Body of pancreas (tissue), 4 donors: ENCODE data around the gene GRIFIN. TPM values are rescaled to one million over a fixed set of nuclear protein-coding genes. Genes with fewer than 3 reads are reported as not detected.

ENCODE experiments used
- ATAC-seq: fragments of 150-250 bp; one replicate; pipeline ENCODE4 v1.9.1; 2016
- DNase-seq, 4 donors: peaks; one replicate each; pipeline ENCODE4 v3.0.0-alpha.2; 2019
- H3K27ac ChIP-seq, 4 donors: fragments of 200-600 bp; sonication (generic); 1 replicate in 3 of 4; 2 replicates in 1 of 4; pipeline versions ENCODE4 v1.5.1 to v1.6.1; 2016 to 2019; ENCODE audit warnings: mild to moderate bottlenecking in 1 of 4, mixed read lengths in 1 of 4, moderate library complexity in 1 of 4
- H3K27me3 ChIP-seq, 2 donors: fragments of 200-600 bp; sonication (generic); one replicate each; pipeline ENCODE4 v1.6.0; 2016; ENCODE audit warnings: mild to moderate bottlenecking in 1 of 2
- H3K36me3 ChIP-seq, 2 donors: fragments of 200-600 bp; sonication (generic); replicated peaks in 1 of 2; 2 replicates each; pipeline ENCODE4 v1.5.1; 2016; ENCODE audit warnings: low read depth in 2 of 2; ENCODE audit not compliant: insufficient read depth in 1 of 2
- H3K4me1 ChIP-seq: fragments of 200-600 bp; sonication (generic); one replicate; pipeline ENCODE4 v1.6.0; 2016
- H3K4me3 ChIP-seq, 2 donors: fragments of 200-600 bp; sonication (generic); 1 replicate in 1 of 2; 2 replicates in 1 of 2; pipeline ENCODE4 v1.5.1; 2016 to 2019
- H3K9me3 ChIP-seq, 3 donors: fragments of 200-600 bp; sonication (generic); 1 replicate in 2 of 3; 2 replicates in 1 of 3; pipeline ENCODE4 v1.5.1; 2016
- CTCF ChIP-seq, 7 experiments: fragments of 450-650 bp in 4 of 7; fragments of 200-600 bp in 3 of 7; sonication (generic) in 3 of 7; IDR thresholded peaks; one replicate each; pipeline ENCODE4 v1.5.1; 2016 to 2019; ENCODE audit warnings: antibody characterized with exemption in 7 of 7
- POLR2A ChIP-seq, 3 donors: fragments of 450-650 bp; IDR thresholded peaks; one replicate each; pipeline ENCODE4 v1.6.1; 2016; ENCODE audit warnings: antibody characterized with exemption in 3 of 3, mild to moderate bottlenecking in 2 of 3
- WGBS, 2 donors: methylation state at CpG; one replicate each; pipeline ENCODE4 v1.1.5; 2017; 5-methylcytosine and 5-hydroxymethylcytosine counted together
- intact Hi-C: fragments of 100-400 bp; cut with DNase I; formaldehyde crosslinking; loops from one replicate; pipeline ENCODE4 v1.15.1; 2023
- total RNA-seq, 2 donors: library from RNA; depleted of rRNA; stranded (reverse); fragments of >200 nt; gene quantifications; one replicate each; pipeline ENCODE4 v1.1.0, GENCODE V29; 2016

The GRIFIN gene
- total RNA-seq, 2 donors from 2014 or later, result not detected

DNA sequence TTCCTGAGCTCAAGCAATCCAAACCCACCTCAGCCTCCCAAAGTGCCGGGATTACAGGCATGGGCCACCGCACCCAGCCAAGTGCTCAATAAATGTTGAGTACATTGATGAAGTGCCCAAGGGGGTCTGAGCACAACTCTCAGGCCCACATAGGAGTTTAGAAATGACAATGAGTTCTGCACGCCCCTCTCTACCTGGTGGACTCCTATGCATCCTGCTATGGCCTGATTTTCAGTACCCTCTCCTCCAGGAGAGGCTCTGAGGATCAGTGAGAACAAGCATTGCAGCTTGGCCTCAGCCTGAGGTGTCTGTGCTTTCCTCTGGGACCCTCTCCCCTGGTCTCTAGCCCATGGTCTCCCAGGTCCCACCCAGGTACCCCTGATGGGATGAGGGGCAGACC, 20.9 kb upstream of the GRIFIN start:
- 89% methylated on average over 3 of the region's 3 CpGs; no CpG with 5 or more reads in 1 of the 2 donors for WGBS, 2 donors
- DNase-seq, result no peak
- Histone ChIP-seq H3K4me3 (no peak overlapping the region), H3K4me1 (no peaks in the 10 kb centered on the region), H3K27me3 (peaks cover 0 to 13% of the 10 kb centered on the region in 2 donors), H3K27ac (no peak overlapping the region), H3K36me3 (no peaks in the 10 kb centered on the region), H3K9me3 (no peaks in the 10 kb centered on the region)
- ATAC-seq, result no peak
- intact Hi-C loops, result no loop called here
- TF ChIP-seq POLR2A (IDR thresholded peaks at IDR 0.05) (no peak), CTCF (IDR thresholded peaks at IDR 0.05) (no peak)

DNA sequence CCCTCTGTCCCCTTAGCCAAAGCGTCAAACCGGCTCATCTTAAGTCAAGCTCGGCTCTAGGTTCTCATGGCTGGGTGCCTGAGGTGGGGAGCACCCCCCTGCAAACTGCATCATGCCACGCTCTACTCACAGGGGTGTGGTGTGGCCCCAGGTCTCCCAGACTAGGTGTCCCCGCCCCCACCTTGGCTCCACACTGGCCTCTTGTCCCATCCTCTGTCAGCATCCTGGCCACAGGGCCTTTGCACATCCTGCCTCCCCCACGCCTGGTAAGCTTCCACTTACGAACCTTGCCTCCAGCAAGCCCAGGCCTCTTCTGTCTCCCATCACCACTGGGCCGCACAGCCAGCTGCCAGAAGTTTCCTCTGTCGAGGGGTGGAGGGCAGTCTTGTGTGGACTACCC, 20.2 kb upstream of the GRIFIN start:
- no peak overlapping the region for H3K4me3 ChIP-seq
- H3K36me3 ChIP-seq, result no peaks in the 10 kb centered on the region
- DNase-seq (no peak), ATAC-seq (no peak)
- intact Hi-C loops, result no loop called here
- 86 to 90% methylated on average over 7 to 9 of the region's 9 CpGs for WGBS, 2 donors
- no peak overlapping the region for H3K27ac ChIP-seq
- H3K9me3 ChIP-seq, result no peaks in the 10 kb centered on the region
- no peak for TF ChIP-seq CTCF (IDR thresholded peaks at IDR 0.05)
- no peak for TF ChIP-seq POLR2A (IDR thresholded peaks at IDR 0.05)
- no peaks in the 10 kb centered on the region for H3K4me1 ChIP-seq
- H3K27me3 ChIP-seq, result peaks cover 0 to 10% of the 10 kb centered on the region in 2 donors

DNA sequence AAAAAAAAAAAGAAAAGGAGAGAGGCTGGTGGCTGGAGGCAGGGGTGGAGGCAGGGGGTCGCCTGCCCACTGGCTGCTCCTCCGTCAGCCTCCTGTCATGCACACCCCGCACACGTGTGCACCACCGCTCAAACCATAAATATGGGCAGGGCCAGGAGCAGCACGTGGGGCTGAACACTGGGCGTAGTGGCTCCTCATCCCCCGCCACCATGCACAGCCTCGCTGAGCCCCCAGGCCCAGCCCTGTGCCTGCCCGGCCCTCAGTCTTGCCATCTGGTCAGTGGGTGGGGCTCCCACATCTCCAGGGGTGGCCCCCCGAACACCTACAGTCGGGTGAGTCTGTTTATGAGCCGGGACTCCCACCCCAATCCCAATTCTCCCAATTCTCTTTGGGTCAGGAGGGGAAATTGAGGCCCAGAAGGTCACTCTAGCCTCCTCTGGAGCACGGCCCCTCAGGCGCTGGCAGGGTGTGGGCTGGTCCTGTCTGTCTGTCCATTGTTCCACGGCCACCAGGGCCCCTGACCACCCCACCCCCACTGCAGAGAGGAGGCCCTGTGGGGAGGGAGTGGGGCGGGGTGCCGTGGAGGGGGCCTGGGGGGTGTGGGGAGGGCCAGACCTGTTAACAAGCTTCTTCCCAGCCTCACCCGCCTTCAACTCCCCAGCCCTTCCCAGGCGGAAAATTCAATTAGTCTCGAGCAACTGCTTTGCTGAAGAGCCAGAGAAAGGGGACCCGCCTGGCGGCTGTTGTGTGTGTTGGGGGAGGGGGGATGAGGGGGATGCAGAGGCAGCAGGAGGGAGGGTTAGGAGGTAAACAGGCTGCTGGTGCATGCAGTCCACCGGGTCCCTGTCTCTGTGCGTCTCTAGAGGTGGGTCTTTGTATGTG, 19.5 kb upstream of the GRIFIN start:
- H3K27me3 ChIP-seq, result peaks cover 0 to 10% of the 10 kb centered on the region in 2 donors
- ATAC-seq (no peak), DNase-seq (no peak)
- no peak overlapping the region for H3K4me3 ChIP-seq
- WGBS, 2 donors, result 66 to 72% methylated on average over 19 to 24 of the region's 25 CpGs
- TF ChIP-seq CTCF (IDR thresholded peaks at IDR 0.05), result no peak
- no peak for TF ChIP-seq POLR2A (IDR thresholded peaks at IDR 0.05)
- no peaks in the 10 kb centered on the region for H3K36me3 ChIP-seq
- intact Hi-C loops, result no loop called here
- H3K9me3 ChIP-seq, result no peaks in the 10 kb centered on the region
- H3K27ac ChIP-seq, result no peak overlapping the region
- H3K4me1 ChIP-seq, result no peaks in the 10 kb centered on the region

- no peak for DNase-seq
- ATAC-seq, result no peak
- intact Hi-C loops, result no loop called here
Observed at GRCh38 chr7:2494191-2495130, 18.3 kb upstream of the GRIFIN start.

More at GRCh38 chr7:2494191-2495130, 18.3 kb upstream of the GRIFIN start:
- H3K4me1 ChIP-seq, result no peaks in the 10 kb centered on the region
- no peaks in the 10 kb centered on the region for H3K36me3 ChIP-seq
- H3K27ac ChIP-seq, result no peak overlapping the region
- no peaks in the 10 kb centered on the region for H3K9me3 ChIP-seq
- TF ChIP-seq CTCF (IDR thresholded peaks at IDR 0.05) (no peak), POLR2A (IDR thresholded peaks at IDR 0.05) (no peak)
- H3K4me3 ChIP-seq, result no peak overlapping the region
- peaks cover 0 to 10% of the 10 kb centered on the region in 2 donors for H3K27me3 ChIP-seq
- 57 to 72% methylated on average over 14 to 32 of the region's 32 CpGs for WGBS, 2 donors
